ENCODE measurements around the gene VAT1L.

The VAT1L gene

DNA sequence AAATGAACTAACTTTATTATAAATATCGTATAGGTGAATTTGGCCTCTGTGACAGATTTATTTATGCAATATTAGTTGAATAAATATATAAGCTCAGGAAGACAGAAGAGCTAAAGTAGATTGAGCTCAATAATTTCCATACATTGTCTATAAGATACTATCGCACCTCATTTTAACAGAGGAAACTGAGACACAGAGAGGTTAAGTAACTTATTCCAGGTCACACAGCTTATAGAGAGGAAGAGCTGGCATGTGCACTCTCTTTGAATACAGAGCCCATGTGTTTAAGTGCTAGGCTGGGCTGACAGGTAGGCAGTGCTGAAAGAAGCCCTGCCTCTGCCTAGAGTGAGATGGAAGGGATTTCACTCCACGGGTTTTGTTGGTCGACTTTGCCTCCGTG is 48.4 kb downstream of the VAT1L start:
- no peak for DNase-seq

DNA sequence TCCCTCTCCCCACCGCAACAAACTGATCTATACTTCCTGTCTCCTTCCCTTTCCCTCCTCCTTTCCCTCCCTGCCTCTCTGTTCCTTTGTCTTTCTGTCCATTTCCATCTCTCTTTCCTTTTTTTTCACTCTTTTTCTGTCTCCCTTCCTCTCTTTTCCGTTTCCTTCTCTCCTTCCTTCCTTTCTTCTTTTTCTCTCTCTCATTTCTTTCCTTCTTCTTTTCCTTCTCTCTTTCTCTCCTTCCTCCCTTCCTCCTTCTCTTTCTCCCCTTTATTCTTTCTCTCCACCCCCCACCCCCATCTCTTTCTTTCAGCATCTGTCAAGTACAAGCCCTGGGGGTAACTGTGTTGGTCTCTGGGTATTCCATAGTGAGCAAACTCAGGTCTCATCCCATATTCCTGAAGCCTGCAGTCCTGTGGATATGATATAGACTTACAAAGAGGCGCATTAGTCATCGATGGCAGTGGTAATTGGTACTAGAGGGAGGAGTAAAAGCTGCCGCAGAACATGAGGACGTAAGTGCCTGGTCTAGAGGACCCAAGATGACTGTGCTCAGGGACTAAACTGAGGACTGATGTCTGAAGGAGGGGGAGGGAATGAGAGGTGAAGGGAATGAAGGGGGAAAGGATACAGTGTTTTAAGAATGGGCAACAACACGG is 50.4 kb downstream of the VAT1L start:
- no peak for DNase-seq

DNA sequence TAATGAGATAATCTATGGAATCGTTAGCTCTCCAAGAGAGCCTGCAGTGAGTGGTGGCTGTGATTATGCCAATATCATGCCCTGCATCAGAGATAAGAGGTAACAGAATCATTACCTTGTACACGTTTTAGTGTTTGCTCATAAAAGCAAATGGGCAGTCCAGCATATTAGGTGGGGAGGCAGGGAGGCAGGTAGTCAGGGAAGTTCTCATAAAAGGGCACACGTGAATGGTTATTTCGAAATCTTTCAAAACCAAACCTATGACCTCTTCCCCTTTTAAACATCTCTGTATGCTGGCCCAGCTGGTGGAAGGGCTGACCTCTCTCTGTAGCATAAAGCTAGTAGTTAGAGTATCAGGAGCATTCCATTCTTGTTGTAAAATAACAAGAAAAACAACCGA is 51.7 kb downstream of the VAT1L start:
- DNase-seq: no peak

DNA sequence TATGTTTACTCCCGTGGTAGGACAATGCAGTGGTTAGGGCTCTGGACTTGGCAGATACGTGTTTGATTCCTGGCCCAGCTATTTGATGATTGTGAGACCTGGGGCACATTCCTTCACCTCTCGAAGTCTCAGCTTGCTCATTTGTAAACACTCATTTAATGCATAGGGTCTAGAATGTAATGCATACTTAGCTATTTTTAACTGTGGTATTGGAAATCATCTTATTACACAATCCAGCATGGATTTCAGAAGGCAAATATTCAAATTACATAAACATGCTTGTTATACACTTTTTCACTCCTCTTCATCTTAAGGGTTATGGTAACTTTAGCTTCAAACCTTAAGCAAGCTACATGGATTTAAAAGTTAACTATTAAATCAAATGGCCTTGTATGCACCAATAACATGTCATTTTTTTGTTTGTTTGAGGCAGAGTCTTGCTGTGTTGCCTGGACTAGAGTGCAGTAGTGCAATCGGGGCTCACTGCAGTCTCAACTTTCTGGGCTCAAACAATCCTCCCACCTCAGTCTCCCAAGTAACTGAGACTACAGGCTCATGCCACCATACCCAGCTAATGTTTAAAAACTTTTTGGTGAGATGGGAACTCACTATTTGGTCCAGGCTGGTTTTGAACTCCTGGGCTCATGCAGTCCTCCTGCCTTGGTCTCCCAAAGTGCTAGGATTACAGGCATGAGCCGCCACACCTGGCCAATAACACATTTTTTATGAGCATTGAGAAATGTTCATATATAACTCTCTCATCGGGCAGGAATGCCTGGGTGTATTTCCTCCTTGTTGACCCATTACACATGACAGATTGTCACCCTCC is 52.5 kb downstream of the VAT1L start:
- DNase-seq: no peak

DNA sequence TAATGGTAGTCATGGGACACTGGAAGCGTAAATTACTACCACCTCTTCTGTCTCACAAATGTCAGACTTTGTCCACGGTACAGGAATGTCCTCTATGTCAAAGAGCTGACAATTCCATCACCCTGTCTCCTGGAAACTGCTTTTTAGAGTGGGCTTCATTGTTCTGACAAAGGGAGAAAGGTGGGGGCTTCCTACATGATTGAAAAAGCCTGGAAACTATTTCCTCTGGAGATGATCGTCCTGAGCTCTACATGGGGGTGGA is 53.1 kb downstream of the VAT1L start:
- no peak for DNase-seq

DNA sequence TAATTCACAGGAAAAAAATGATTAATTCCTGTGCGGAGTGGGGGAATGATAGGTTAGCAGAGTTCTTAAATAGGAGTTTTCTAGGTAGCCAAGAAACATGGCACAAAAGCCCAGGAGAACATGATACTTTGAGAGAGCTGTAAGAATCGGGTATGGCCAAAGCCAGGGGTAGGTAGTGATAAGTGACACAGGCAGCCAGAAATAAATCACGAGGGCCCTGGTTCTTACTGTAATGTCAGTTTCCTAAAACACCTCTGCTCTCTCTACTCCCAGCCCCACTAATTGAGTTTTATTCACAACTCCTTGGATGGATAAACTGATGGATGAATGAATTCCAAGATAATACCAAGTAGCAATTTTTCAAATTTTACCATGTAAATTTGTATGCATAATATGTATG is 54.1 kb downstream of the VAT1L start:
- DNase-seq: no peak

DNA sequence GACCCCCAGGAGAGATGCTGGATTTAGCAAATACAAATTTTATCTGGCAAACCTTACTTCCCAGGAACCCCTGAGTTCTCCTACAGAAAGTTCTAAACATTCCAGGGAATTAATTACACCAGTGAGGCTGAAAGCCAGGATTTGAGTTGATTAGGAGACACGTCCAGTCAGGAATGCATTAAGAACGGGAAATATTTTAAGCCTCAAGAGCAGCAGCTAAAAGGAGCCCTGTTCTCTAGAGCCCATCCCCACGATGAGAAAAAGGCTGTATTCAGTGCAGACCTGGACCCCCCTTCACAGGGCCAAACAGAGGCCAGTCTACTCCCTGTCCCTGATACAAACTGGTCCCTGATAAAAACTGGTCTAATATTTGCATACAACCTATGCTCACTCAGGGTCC is 55.0 kb downstream of the VAT1L start:
- no peak for DNase-seq

DNA sequence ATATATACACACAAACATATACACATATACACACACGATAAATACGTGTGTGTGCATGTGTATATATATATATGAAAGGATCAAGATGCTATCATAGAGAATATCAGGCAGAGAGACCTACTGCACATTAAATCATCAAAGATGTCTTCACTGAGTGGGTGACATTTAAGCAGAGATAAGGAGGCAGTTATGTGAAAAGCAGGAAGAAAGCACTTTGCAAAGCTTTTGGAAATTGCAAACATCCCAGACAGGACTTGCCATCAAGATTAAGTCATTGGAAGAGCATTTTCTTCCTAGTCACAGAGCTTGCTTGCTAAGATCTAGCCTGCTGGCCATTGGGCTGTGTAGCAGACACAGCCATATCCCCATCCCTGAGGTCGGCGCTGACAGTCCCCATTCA is 56.4 kb downstream of the VAT1L start:
- no peak for DNase-seq

DNA sequence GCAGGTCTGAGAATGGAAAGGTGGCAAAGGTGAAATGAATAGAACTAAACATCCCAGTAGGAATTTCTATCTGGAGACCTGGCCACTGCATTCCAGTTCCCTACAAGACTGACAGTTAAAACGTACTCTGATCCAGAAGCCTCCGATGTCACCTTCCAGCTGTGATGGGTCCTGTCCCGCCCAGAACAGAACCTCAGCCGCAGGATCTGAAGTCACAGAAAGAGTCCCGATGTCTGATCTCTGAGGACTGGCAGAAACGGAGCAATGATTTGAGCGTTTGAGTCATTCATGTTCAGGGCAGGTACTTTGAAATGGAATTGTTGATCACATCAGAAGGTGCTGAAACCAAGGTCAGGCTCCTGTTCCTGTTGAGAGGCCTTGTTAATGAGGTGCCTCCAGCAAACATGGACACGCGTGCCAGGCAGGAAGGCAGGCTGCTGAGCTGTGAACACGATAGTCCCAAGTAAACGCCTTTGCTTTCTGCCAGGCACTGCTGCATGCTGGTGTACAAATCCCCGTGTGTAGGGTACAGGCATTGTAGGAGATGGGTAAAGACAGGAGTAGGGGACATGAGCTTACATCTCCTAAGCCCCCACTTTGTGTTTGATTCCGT is 61.4 kb downstream of the VAT1L start:
- no peak for DNase-seq

DNA sequence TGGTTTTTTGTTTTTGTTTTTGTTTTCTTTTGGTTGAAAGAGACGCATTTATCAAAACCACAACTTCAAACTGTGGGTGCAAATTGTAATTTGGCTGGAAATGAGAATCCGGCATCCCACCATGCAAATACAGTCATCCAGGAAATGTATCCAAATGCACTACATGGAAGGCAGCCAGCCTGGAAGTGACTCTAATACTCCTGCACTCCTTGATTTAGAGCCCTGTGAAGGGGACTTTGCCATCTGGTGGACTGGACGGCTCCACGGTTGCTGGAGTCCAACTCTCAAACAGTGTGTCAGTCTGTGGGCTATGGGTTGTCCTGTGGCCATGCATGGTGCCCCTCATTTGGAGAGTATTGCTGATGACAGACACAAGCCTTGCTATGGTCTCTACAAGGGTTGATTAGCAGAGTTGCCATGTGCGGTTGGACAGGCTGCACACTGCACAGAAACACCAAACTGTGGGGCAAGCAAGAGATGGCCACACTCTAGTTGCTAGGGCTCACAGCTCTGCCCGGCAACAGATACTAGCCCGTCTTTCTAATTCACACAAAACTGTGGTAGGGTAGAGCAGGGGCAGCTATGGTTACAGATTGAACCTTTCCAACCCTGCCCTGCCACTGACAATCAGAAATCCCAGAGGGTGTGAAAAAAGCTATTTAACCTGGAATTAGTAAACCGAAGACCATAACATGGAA is 62.4 kb downstream of the VAT1L start:
- DNase-seq: no peak

DNA sequence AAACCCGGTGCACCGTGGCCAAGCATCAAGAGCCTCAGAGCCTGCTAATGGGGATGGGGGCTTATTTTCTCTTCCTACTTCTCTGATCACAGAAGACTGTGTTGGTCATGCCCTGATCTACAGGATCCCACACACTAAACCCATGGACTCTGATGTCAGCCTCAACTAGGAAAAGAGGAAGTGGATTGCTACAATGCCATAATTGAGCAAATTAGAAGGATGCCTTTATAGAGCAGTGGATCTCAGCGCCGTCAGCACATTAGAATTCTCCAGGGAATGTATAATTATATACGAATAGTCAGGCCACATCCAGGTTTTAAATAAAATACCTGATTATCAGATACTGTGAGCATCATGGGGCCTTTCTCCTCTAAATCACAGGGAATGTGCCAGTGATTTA is 64.8 kb downstream of the VAT1L start:
- DNase-seq: no peak

DNA sequence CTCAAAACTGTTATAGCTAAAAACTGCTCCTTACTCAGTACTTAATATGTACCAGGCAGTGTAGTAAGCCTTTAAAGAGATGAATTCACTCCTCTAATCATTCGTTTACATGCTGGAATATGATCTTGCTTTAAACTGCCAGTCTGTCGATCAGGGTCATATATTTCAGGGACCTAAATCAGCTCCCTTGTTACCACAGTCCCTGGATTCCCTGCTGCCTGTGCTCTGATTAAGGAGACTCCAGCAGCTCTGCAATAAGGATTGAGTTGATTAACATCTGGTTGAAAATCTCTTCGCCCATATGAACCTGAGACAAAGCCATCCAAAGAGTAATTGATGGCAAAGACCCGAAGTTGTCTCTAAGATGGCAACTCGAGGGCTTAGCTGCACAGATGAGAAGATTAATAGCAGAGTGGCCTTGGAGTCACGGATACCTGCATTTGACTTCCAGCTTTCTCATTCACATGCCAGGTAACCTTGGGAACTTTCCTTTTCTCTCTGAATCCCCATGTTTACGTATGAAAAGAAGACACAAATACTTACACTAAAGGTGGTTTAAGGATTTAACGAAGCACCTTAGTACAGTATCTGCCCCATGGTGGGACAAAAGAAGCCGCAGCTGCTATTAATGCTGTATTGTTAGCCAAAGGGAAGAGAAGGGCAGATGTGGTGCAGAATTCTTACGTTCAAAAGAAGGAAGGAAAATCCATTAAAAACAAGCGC is 68.2 kb downstream of the VAT1L start:
- no peak for DNase-seq

DNA sequence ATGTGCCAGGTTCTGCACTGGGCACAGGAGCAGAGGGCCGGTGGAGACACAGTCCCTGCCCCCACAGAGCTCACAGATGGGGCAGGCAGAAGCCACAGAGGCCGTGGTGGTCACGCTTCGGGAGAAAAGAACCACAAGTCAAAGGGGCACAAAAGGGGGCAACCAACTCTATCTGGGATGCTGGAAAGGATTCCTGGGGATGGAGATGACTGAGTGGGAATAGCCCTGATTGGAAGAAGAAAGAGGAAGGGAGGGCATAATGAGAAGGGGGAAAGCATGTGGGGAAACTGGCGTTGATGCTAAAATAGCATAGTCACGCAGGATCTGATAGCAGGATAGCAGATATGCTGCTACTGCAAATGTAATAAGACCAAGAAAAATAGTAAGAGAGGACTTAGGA is 69.7 kb downstream of the VAT1L start:
- DNase-seq: no peak

DNA sequence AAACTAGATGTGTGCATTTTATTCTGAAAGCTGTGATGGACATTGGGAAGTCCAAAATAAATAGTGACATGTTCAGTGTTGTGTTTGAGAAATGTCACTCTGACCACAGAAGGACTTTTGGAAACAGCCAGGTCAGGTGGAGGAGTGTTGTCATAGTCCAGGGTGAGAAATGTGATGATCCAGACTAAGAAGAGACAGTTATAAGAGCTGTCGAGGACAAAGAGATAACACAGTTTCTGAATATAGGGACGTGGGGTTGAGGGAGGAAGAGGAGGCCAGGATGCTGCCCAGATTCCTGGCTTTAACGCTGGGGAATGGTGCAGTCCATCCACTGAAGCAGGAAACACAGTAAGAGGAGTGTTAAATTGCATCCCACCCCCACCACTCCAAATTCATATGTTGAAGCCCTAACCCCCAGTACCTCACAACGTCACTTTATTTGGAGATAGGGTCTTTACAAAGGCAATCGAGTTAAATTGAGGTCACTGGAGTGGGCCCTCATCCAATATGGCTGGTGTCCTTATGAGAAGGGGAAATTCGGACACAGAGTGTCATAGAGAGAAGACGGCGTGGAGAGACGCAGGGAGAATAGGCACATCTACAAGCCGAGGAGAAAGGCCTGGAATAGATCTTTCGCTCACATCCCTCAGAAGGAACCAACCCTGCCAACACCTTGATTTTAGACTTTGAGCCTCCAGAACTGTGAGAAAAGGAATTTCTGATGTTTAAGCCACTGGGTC is 71.3 kb downstream of the VAT1L start:
- no peak for DNase-seq

DNA sequence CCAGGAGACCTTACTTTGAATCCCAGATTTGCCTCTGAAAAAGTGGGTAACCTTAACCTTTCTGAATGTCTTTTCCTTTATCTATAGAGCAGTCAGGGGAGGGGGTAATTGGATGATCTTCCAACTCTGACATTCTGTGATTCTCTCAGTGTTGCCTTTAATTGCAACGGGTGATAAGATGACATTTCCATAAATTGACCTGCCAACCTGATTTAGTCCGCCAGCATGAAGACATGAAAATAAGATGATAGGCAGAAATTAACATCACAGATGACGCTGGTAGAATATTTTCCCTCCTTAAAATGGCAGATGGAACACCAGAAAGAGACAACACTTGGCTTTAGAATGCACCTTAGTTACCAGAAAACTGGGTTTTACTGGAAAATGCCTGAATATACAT is 72.6 kb downstream of the VAT1L start:
- DNase-seq: no peak

DNA sequence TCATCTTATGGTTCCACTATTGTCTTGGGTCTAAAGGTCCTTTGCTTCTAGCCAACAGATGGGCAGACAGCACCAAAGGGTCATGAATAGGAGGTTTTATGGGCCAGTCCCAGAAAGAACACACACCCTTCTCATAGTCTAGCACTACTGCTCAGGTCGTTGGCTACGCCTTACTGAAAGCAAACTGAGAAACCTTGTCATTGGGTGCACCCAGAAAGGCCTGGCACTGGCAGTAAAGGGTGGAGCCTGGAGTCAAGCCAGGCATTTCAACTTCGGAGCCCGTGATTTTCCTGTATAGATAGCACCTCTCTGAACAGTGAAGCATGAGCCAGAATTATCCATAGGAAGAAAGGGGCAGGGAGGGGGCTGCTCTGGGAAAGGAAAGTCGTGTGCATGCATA is 74.9 kb downstream of the VAT1L start:
- DNase-seq: no peak

DNA sequence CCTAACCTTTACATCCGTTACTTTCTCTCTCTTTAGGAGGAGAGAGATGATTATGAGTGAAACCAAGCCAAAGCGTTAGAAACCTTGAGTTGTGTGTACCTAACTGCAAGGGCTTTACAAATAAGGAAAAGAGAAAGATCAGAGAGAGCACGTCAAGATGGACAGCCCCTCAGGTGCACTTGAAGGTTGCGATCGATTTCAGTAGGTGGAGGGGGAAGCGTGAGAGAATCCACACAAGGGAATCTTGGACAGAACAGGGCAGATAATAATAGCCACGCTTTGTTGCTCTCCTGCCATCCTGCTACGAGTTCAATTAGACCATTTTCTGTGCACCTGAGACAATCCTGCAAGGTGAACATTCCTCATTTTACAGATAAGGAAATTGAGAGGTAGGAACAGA is 78.4 kb downstream of the VAT1L start:
- DNase-seq: no peak

DNA sequence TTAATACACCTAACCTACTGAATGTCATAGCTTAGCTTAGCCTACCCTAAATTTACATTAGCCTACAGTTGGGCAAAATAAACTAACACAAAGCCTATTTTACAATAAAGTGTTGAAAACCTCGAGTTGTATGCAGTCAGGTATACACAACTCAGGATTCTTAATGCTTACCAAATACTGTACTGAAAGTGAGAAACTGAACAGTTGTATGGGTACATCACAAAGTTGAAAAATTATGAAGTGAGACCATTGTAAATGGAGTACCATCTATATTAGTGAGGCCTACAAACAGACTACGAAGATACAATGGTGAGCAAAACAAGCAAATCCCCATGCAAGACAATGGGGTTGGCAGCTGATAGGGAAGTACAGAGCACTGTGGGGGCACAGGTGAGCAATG is 79.7 kb downstream of the VAT1L start:
- no peak for DNase-seq

DNA sequence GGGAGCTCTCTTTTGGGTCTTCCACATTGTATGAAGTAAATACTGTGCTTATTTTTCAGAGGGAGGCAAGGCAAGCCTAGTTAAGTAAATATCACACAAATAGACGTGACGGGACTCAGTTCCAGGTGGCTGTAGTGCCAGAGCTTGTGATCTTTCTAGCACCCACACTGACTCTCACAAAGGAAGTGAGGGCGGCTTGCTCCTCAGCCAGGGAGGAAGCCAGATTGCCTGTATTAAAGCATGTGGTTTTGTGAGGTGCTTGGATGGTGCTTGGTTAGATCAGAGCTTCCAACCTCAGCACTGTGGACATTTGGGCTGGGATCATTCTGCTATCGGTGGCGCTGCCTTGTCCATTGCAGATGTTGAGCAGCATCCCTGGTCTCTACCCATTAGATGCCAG is 80.1 kb downstream of the VAT1L start:
- DNase-seq: no peak

DNA sequence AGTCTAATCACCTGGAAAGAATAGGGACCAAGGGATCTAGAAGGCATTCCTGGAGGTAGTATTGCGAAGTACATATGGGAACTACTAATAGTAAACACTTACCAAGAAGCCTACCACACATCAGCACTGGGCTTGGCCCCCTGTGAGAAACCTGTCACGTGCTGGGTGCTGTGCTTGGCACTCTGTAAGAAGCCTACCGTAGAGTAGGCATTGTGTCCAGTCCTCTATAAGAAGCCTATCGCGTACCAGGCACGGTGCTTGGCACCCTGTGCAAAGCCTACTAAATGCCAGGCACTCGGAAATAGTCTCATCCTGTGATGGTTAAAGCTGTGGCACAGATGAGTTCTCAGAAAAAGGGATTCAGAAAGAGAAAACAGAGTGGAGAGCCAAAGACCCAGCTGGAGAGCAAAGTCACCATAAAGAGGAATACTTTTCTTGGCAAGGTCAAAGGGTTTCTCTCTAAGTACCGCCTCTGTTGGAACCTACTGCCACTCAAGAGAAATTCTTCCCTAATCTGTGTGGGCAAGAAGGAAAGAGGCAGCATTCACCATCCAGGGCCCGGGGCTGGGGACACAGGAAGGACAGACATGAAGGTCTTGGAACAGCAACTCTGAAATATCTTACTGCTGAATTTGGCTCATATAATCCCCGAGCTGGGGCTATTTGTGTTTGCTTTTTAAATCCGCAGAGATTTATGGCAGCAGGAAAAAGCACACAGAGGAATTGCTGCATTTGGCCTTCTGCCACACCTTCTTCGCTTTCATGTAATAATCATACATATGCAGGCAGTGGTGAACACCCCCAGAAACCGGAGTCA is 81.8 kb downstream of the VAT1L start:
- DNase-seq: no peak

DNA sequence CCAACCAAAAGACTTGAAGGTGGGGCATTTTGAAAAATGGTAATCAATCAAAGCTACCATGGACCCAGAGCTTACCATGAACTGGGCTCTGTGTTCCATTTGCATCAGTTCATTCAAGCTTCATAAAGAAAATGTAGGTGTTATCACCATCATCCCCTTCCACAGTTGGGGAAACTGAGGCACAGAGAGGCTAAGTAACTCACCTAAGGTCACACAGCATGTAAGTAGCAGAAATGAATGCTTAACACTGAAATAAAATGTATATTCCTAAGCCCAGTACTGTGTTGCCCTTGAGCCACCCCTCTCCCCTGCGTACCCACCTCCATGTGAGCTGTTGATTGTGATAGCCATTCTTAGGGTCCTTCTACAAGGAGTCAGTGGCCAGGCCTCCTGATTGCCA is 83.6 kb downstream of the VAT1L start:
- DNase-seq: no peak

DNA sequence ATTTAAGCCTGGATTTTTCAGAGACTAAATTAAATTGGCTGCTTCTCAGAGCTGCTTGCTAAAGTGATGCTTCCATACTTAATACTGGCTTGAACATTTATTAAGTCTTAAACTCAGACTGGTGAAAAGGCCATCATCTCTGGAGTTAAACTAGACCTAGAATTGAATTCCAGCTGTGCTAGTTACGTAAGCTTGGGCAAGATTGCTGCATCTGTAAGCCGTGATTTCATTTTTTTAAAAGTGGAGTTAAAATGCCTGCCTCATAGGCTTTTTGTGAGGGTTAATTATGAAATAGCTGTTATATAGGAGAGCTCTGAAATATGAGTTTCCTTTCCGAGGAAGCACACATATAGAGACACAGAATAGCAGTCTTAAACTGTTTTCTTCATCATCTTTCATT is 84.7 kb downstream of the VAT1L start:
- DNase-seq: no peak

All from stimulated activated CD4-positive, alpha-beta T cell treated with anti-CD3 and anti-CD28 coated beads, Interleukin-4, amount 100 ng/mL, for 1 hour (primary cell).